Activated CD8-positive, alpha-beta T cell treated with anti-CD3 and anti-CD28 coated beads for 36 hours (primary cell): ENCODE results near the gene C5orf47. TPM values are rescaled to one million over a fixed set of nuclear protein-coding genes. Genes with fewer than 3 reads are reported as not detected.

Source experiments
- ATAC-seq: fragments of 200-7000 bp; cut with Tn5 transposase; one replicate; pipeline ENCODE4 v1.10.0; 2021; ENCODE audit warnings: mild to moderate bottlenecking, moderate library complexity
- CTCF ChIA-PET: fragments of 350-600 bp; sonication (Branson Sonifier 250); formaldehyde crosslinking; loops from one replicate; lab custom pipeline; 2021; ENCODE audit warnings: antibody characterized with exemption; lab: Charles Lee
- POLR2A ChIA-PET: fragments of 350-600 bp; sonication (Branson Sonifier 250); formaldehyde crosslinking; loops from one replicate; lab custom pipeline; 2021; ENCODE audit warnings: antibody characterized with exemption; lab: Charles Lee
- DNase-seq: peaks from one replicate; pipeline ENCODE4 v3.0.0-alpha.2; 2020
- H3K27ac Mint-ChIP-seq: one replicate; pipeline ENCODE4 v1.8.0; 2021; ENCODE audit warnings: mild to moderate bottlenecking, mixed read lengths
- H3K27me3 Mint-ChIP-seq: one replicate; pipeline ENCODE4 v1.8.0; 2021; ENCODE audit warnings: mixed read lengths
- H3K36me3 Mint-ChIP-seq: one replicate; pipeline ENCODE4 v1.8.0; 2021; ENCODE audit warnings: low read depth, mixed read lengths
- H3K4me1 Mint-ChIP-seq: one replicate; pipeline ENCODE4 v1.8.0; 2021; ENCODE audit warnings: low read depth, mixed read lengths
- H3K4me3 Mint-ChIP-seq: one replicate; pipeline ENCODE4 v1.8.0; 2021; ENCODE audit warnings: mild to moderate bottlenecking, moderate library complexity, mixed read lengths
- H3K9me3 Mint-ChIP-seq: one replicate; pipeline ENCODE4 v1.8.0; 2021; ENCODE audit warnings: mixed read lengths
- CTCF ChIP-seq: fragments of 200-600 bp; IDR thresholded peaks from one replicate; pipeline ENCODE4 v1.8.0; 2022; ENCODE audit warnings: antibody characterized with exemption, mild to moderate bottlenecking
- intact Hi-C: fragments of 100-400 bp; cut with micrococcal nuclease; formaldehyde crosslinking; loops from one replicate; pipeline ENCODE4 v1.10.0; 2022
- total RNA-seq, 2 experiments: library from RNA; stranded (reverse); gene quantifications; one replicate each; pipeline ENCODE4 v1.2.3, GENCODE V29; 2021

The C5orf47 gene
- total RNA-seq, 2 experiments from 2014 or later = not detected

DNA sequence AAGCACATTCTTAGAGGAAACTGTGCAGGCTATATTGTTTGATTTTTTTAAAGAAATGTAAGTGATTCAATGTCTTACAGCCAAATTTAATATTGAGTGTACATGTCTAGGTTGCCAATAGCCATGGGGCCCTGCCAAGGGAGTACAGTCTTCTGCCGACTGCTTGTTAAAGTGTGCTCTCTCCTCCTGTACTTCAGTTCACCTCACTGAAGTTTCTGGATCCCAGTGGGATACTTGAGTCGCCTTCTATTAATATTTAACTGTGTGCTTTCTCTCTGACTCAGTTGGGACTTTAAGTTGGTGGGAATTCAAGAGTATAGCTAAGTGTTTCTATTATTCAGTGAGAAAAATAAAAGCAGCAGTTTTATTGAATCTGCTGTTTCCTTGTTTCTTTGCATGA lies 44.5 kb upstream of the C5orf47 start:
- Mint-ChIP-seq H3K4me3 (no peak overlapping the region), H3K9me3 (no peaks in the 10 kb centered on the region), H3K27ac (no peak overlapping the region), H3K36me3 (peaks cover 17% of the 10 kb centered on the region), H3K27me3 (no peaks in the 10 kb centered on the region), H3K4me1 (no peaks in the 10 kb centered on the region)
- CTCF ChIA-PET = interaction anchor here (0.7 to 1.6 kb wide), 3 partner anchors 21 to 60 kb away, joined by 3 to 4 read pairs (median 3); no protein-coding TSS in a partner anchor
- POLR2A ChIA-PET = interaction anchor here (1.0 kb wide), 1 partner anchor 71 kb away, joined by 3 read pairs; no protein-coding TSS in a partner anchor
- ATAC-seq (no peak), DNase-seq (no peak)
- no peak for TF ChIP-seq CTCF
- intact Hi-C loops = no loop called here

DNA sequence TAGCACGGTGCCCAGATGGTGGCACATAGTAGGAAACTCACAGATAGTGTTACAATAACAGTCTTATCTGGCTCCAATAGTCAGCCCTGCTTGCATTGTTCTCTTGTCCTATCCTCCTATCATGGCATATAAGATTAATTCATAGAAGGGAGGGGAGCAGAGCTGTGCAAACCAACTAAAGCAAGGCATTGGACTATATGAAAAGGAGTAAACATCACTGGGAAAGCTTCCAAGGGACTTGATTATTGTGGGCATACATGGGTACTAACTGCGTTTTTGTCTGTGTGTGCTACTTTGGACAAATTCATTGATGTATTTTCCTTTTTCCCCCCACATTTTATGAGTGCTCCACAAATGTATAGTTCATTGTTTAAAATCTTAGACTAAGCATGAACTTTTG lies 43.8 kb upstream of the C5orf47 start:
- no peaks in the 10 kb centered on the region for H3K4me1 Mint-ChIP-seq
- H3K9me3 Mint-ChIP-seq = no peaks in the 10 kb centered on the region
- no peak overlapping the region for H3K4me3 Mint-ChIP-seq
- H3K27me3 Mint-ChIP-seq = no peaks in the 10 kb centered on the region
- no peak for DNase-seq
- H3K36me3 Mint-ChIP-seq = peaks cover 17% of the 10 kb centered on the region
- intact Hi-C loops = no loop called here
- ChIA-PET POLR2A (no interaction called here), CTCF (interaction anchor here (0.8 kb wide), 1 partner anchor 28 kb away, joined by 3 read pairs; no protein-coding TSS in a partner anchor)
- H3K27ac Mint-ChIP-seq = no peak overlapping the region
- ATAC-seq = no peak
- no peak for TF ChIP-seq CTCF

GRCh38 chr5:173946323-173946722 lies 42.6 kb upstream of the C5orf47 start:
- H3K36me3 Mint-ChIP-seq = peaks cover 21% of the 10 kb centered on the region
- H3K4me3 Mint-ChIP-seq = no peak overlapping the region
- no peaks in the 10 kb centered on the region for H3K27me3 Mint-ChIP-seq
- H3K9me3 Mint-ChIP-seq = no peaks in the 10 kb centered on the region
- ATAC-seq (no peak), DNase-seq (no peak)
- H3K4me1 Mint-ChIP-seq = no peaks in the 10 kb centered on the region
- ChIA-PET POLR2A (no interaction called here), CTCF (interaction anchor here (1.2 to 1.3 kb wide), 2 partner anchors 21 to 35 kb away, joined by 3 read pairs; no protein-coding TSS in a partner anchor)
- no peak overlapping the region for H3K27ac Mint-ChIP-seq
- TF ChIP-seq CTCF = no peak
- intact Hi-C loops = no loop called here

DNA sequence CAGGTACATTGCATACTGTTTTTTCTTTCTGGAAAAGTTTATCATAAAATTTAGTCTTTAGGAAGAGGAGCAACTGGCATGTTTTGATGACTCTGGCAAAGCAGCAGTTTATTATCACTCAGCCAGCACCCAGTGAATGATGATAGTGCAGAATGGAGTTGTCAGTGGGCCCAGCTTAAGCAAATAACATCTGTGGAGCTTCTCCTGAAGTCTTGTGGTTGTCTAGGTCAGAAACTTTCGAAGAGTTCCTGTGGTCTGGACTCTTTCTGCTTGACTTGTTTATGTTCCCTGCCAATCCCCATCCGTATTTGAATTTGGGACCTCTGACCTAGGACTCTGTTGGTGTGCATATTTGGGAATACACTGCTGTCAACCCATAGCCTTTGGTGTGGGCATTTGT lies 38.1 kb upstream of the C5orf47 start:
- no peaks in the 10 kb centered on the region for H3K27me3 Mint-ChIP-seq
- intact Hi-C loops = no loop called here
- POLR2A ChIA-PET = interaction anchor here (0.6 kb wide), 1 partner anchor 736 kb away, joined by 3 read pairs; no protein-coding TSS in a partner anchor
- DNase-seq (no peak), ATAC-seq (no peak)
- peaks cover 23% of the 10 kb centered on the region for H3K36me3 Mint-ChIP-seq
- CTCF ChIA-PET = interaction anchor here (1.0 to 1.3 kb wide), 2 partner anchors 22 to 25 kb away, joined by 3 to 4 read pairs; no protein-coding TSS in a partner anchor
- no peak for TF ChIP-seq CTCF
- H3K9me3 Mint-ChIP-seq = no peaks in the 10 kb centered on the region
- H3K4me1 Mint-ChIP-seq = no peaks in the 10 kb centered on the region
- no peak overlapping the region for H3K27ac Mint-ChIP-seq
- no peak overlapping the region for H3K4me3 Mint-ChIP-seq

DNA sequence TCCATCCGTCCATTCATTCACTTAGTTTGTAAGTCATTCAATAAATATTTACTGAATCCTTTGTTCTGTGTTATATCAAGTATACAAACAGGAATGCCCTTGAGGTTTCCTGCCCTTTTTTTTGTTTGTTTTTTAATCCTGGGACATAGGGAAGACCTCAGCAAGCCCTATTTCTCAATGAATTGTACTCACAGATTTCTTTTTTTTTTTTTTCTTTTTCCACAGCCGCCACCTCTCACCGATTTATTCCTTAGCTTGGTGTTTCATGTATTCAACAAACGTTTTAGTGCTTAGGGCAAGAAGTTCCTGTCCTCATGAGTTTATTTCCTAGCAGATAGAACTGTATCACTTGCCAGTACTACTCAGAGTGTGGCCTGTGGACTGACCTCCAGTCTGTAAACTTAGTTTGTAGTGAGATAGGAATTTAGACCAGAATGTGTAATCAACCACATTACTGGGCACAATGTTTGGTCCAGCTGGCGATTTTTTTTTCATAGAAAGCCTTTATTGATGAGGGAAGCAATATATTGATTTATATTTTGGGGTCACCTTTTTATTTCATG lies 35.4 kb upstream of the C5orf47 start:
- ATAC-seq = no peak
- intact Hi-C loops = no loop called here
- Mint-ChIP-seq H3K4me3 (no peak overlapping the region), H3K27ac (no peak overlapping the region), H3K36me3 (peaks cover 14% of the 10 kb centered on the region), H3K9me3 (no peaks in the 10 kb centered on the region), H3K27me3 (no peaks in the 10 kb centered on the region), H3K4me1 (no peaks in the 10 kb centered on the region)
- ChIA-PET POLR2A (no interaction called here), CTCF (interaction anchor here (1.0 to 1.6 kb wide), 3 partner anchors 28 to 380 kb away, joined by 4 to 7 read pairs (median 4); partner anchors contain the start of gene BOD1)
- TF ChIP-seq CTCF = no peak
- no peak for DNase-seq
